Measurements from ENCODE around the gene SRD5A1.

DNA sequence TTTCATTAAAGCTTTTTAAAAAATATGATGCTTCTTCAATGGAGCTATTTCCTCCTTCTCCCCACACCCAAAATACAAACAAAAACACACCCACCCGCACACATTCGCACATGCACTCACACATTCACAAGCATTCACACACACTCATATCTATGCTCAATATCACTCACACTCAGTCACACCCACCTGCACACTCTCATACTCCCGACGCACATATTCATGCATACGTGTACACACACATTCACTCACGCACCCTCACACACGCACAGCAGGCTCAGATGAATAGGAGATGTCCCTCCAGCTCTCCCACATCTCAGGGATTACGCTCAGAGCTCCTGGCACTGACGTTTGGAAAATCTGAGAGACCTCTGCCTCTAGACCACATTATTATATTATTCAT is 54.3 kb downstream of the SRD5A1 start:
- no peak for TF ChIP-seq GATA3 (IDR thresholded peaks at IDR 0.05; ENCODE audit: low read depth, low read length)
- TF ChIP-seq GATA2 (IDR thresholded peaks at IDR 0.05; ENCODE audit: low read depth, low read length): no peak

All from SH-SY5Y (cell line).